ENCODE results near the gene BAG5.

BAG5 gene

DNA sequence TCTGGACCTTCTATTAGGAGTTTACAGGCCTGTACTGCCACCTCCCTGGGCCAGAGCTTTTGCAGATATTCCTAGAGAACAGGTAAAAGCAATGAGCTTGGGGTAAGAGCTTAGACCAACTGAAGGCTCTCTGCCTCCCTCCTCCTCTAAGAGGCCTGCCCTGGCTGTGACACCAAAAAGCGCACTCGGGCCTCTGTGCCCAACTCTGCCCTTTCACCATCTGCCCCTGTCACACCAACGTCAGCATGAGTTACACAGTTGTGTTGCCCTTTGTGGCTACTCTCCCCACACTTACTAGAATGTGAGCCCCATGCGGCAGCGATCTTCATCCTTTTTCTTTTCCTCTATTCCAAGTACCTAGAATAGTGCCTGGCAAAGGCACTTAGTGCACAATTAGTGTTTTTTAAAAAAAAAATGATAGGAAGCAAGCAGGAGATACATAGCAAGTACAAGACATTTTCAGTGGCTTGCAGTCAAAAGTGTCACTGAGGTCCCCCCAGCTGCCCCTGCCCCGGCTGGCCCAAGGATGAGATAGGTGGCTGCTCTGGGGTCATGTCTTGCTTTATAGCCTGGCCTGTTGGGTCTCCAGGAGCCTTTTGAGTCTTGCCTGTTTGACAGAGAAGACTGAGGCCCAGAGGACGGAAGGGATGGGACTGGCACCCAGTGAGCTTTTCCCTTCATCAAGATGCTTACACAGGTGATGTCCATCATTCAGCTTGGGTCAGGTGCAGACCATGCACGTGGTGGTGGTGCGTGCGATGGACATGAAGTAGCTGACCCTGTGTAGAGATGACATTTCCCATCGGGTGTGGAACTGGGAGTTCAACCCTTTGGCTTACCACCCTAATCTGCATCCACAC is 52.4 kb downstream of the BAG5 start:
- DNase-seq (ENCODE audit: low spot score): peak; percentile 1

DNA sequence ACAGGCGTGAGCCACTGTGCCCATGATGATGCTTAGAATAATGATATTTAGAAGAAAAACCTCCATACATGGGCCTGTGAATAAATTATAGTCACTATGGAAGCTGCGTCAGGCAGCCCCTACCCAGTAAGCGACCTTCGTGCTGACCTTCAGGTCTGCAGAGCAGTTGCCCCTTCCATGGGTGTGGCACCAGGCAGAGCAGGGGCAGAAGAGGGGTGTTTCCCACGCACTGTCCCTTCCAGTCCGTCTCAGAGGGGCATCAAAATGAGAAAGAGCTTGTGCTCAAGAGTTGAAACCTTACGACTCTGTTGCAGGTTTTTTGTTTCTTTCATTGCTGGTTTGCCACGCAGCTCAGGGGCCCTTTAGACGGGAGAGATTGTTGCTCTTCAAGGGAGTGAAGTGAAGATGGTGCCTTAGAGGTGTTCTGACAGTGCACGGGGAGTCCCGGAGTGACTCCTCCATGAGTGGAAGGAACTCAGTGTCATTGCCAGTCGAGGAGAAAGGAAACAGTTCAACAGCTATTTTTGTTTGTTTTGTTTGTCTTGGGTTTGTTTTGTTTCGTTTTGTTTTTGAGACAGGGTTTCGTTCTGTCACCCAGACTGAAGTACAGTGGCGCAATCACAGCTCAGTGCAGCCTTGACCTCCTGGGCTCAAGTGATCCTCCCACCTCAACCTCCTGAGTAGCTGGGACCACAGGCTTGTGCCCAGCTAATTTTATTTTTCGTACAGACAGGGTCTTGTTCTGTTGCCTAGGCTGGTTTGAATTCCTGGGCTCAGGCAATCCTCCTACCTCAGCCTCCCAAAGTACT is 53.7 kb downstream of the BAG5 start:
- DNase-seq (ENCODE audit: low spot score): no peak

DNA sequence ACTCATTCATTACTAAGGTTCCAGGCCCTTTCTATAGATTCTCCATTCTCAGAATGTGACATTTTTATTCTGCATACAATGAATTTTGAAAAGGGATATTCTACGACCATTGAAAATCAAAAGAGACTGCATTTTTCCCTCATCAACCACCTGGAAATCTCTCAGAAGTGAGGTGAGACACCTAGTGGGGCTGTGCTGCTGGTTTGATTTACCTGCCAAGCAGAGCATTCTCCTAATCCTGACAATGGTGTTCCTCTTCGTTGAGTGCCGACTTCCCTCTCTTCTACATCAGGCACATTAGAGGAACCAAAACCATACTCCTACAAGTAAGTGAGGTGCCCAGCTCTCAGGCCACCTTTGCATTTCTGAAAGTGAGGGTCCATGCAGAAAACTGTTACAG is 54.7 kb downstream of the BAG5 start:
- no peak for DNase-seq (ENCODE audit: low spot score)
